Loucy (cell line): Measurements from ENCODE around the gene ERC1.

ENCODE experiments used
- H2AFZ ChIP-seq: fragments of 200-600 bp; sonication (generic); 2 replicates; pipeline ENCODE4 v1.6.0; 2016; ENCODE audit warnings: antibody characterized with exemption, mild to moderate bottlenecking, low read length, moderate library complexity
- H3F3A ChIP-seq: fragments of 200-600 bp; 2 replicates; pipeline ENCODE4 v1.6.0; 2016; ENCODE audit warnings: antibody characterized with exemption, low read depth, mild to moderate bottlenecking
- H3K27me3 ChIP-seq: fragments of 200-600 bp; sonication (generic); 2 replicates; pipeline ENCODE4 v1.6.1; 2014; ENCODE audit warnings: low read length, mild to moderate bottlenecking; ENCODE audit not compliant: insufficient read depth, poor library complexity, severe bottlenecking
- H3K36me3 ChIP-seq: fragments of 200-600 bp; sonication (generic); 2 replicates; pipeline ENCODE4 v1.6.1; 2016; ENCODE audit warnings: low read length; ENCODE audit not compliant: insufficient read depth
- H3K4me1 ChIP-seq: fragments of 200-600 bp; sonication (generic); 2 replicates; pipeline ENCODE4 v1.5.1; 2014; ENCODE audit warnings: low read length, mild to moderate bottlenecking; ENCODE audit not compliant: insufficient read depth, poor library complexity, severe bottlenecking
- H3K4me2 ChIP-seq: fragments of 200-600 bp; sonication (generic); 2 replicates; pipeline ENCODE4 v1.6.0; 2014; ENCODE audit warnings: antibody characterized with exemption, low read length, low read depth, mild to moderate bottlenecking; ENCODE audit not compliant: poor library complexity, severe bottlenecking
- H3K4me3 ChIP-seq: fragments of 200-600 bp; sonication (generic); 2 replicates; pipeline ENCODE4 v1.5.1; 2014; ENCODE audit warnings: low read length, mild to moderate bottlenecking, mixed read lengths; ENCODE audit not compliant: poor library complexity, severe bottlenecking
- H3K79me2 ChIP-seq: fragments of 200-600 bp; sonication (generic); 2 replicates; pipeline ENCODE4 v1.6.1; 2014; ENCODE audit warnings: low read length; ENCODE audit not compliant: insufficient read depth
- H3K9ac ChIP-seq: fragments of 200-600 bp; sonication (generic); 2 replicates; pipeline ENCODE4 v1.6.0; 2014; ENCODE audit warnings: mild to moderate bottlenecking, low read depth, low read length, moderate library complexity; ENCODE audit not compliant: poor library complexity, severe bottlenecking
- H3K9me2 ChIP-seq: fragments of 200-600 bp; sonication (generic); replicated peaks from 2 replicates; pipeline ENCODE4 v1.6.1; 2016; ENCODE audit warnings: low read depth, low read length, mixed read lengths
- H3K9me3 ChIP-seq: fragments of 200-600 bp; sonication (generic); 2 replicates; pipeline ENCODE4 v1.6.1; 2014; ENCODE audit warnings: mild to moderate bottlenecking, antibody characterized with exemption, low read length, low read depth; ENCODE audit not compliant: insufficient read depth
- H4K20me1 ChIP-seq: fragments of 200-600 bp; sonication (generic); 2 replicates; pipeline ENCODE4 v1.6.0; 2014; ENCODE audit warnings: antibody characterized with exemption, low read length, mild to moderate bottlenecking; ENCODE audit not compliant: insufficient read depth, poor library complexity, severe bottlenecking
- CTCF ChIP-seq: fragments of 200-600 bp; sonication (generic); conservative IDR thresholded peaks from 2 replicates; pipeline ENCODE4 v1.5.1; 2014; ENCODE audit warnings: mild to moderate bottlenecking, antibody characterized with exemption, low read length
- EZH2phosphoT487 ChIP-seq: fragments of 200-600 bp; IDR thresholded peaks from 2 replicates; pipeline ENCODE4 v1.6.1; 2018; ENCODE audit warnings: antibody characterized with exemption, mild to moderate bottlenecking, moderate library complexity, borderline replicate concordance

The ERC1 gene

GRCh38 chr12:1103632-1104031 is 112.6 kb downstream of the ERC1 start:
- no peak for TF ChIP-seq CTCF
- no peak for TF ChIP-seq EZH2phosphoT487
- H3K9me2 ChIP-seq, result no peaks in the 10 kb centered on the region
- H3K36me3 ChIP-seq, result no peaks in the 10 kb centered on the region
- H3K79me2 ChIP-seq, result peaks cover 15% of the 10 kb centered on the region; the same call in 1 of the 2 replicates
- no peaks in the 10 kb centered on the region for H4K20me1 ChIP-seq
- H3K9ac ChIP-seq, result no peak overlapping the region
- H3K9me3 ChIP-seq, result no peaks in the 10 kb centered on the region
- no peaks in the 10 kb centered on the region for H3K27me3 ChIP-seq
- no peak overlapping the region for H2AFZ ChIP-seq
- H3K4me3 ChIP-seq, result no peak overlapping the region
- no peak overlapping the region for H3K4me2 ChIP-seq
- H3F3A ChIP-seq, result no peaks in the 10 kb centered on the region
- peaks cover 6% of the 10 kb centered on the region for H3K4me1 ChIP-seq

GRCh38 chr12:1104088-1104800 is 113.2 kb downstream of the ERC1 start:
- Histone ChIP-seq H4K20me1 (no peaks in the 10 kb centered on the region), H3K9me3 (no peaks in the 10 kb centered on the region), H3K4me1 (peaks cover 6% of the 10 kb centered on the region), H3K9me2 (no peaks in the 10 kb centered on the region), H3K36me3 (no peaks in the 10 kb centered on the region), H3K27me3 (no peaks in the 10 kb centered on the region), H2AFZ (no peak overlapping the region), H3K4me2 (no peak overlapping the region), H3K4me3 (no peak overlapping the region), H3F3A (no peaks in the 10 kb centered on the region), H3K9ac (no peak overlapping the region), H3K79me2 (peaks cover 13% of the 10 kb centered on the region; the same call in 1 of the 2 replicates)
- TF ChIP-seq EZH2phosphoT487 (no peak), CTCF (no peak)

- Histone ChIP-seq H3K79me2 (no peaks in the 10 kb centered on the region; the same call in 1 of the 2 replicates), H3K9me2 (no peaks in the 10 kb centered on the region), H3F3A (no peaks in the 10 kb centered on the region), H3K4me3 (no peak overlapping the region), H3K9me3 (no peaks in the 10 kb centered on the region), H3K4me1 (peaks cover 6% of the 10 kb centered on the region), H2AFZ (no peak overlapping the region), H3K27me3 (no peaks in the 10 kb centered on the region), H3K4me2 (no peak overlapping the region), H3K9ac (no peak overlapping the region), H3K36me3 (peaks cover 13% of the 10 kb centered on the region; the same call in 1 of the 2 replicates), H4K20me1 (no peaks in the 10 kb centered on the region)
- TF ChIP-seq CTCF (no peak), EZH2phosphoT487 (no peak)
Observed at GRCh38 chr12:1107669-1108068, 116.6 kb downstream of the ERC1 start.
